HEK293 (cell line): ENCODE results near the gene MGAT4B.

ENCODE experiments used
- CTCF ChIA-PET: fragments of 350-600 bp; formaldehyde crosslinking; extraction: SDS; loops from one replicate; lab custom pipeline; 2021; ENCODE audit warnings: antibody characterized with exemption; lab: Yijun Ruan, JAX
- POLR2A ChIA-PET: fragments of 300-600 bp; formaldehyde crosslinking; extraction: SDS; loops from one replicate; lab custom pipeline; 2020; ENCODE audit warnings: antibody characterized with exemption, inconsistent platforms; lab: Yijun Ruan, JAX
- H3K27ac ChIP-seq: fragments of 200-500 bp; sonication (Bioruptor generic); 2 replicates; pipeline ENCODE4 v1.5.1; 2014; ENCODE audit warnings: low read depth, low read length, control low read depth, inconsistent platforms; ENCODE audit errors: extremely low read depth
- H3K36me3 ChIP-seq, 2 experiments: fragments of 200-500 bp in 1 of 2; sonication (Bioruptor generic) in 1 of 2; 1 replicate in 1 of 2; 2 replicates in 1 of 2; pipeline ENCODE4 v1.5.1; 2014 to 2017; ENCODE audit warnings: inconsistent platforms in 2 of 2, low read length in 2 of 2; ENCODE audit not compliant: control insufficient read depth in 2 of 2, insufficient read depth in 1 of 2
- H3K4me1 ChIP-seq: fragments of 200-500 bp; sonication (Bioruptor generic); 2 replicates; pipeline ENCODE4 v1.5.1; 2014; ENCODE audit warnings: mild to moderate bottlenecking, low read length, inconsistent platforms; ENCODE audit not compliant: control insufficient read depth, insufficient read depth
- H3K4me3 ChIP-seq: 2 replicates; pipeline ENCODE4 v1.5.1; 2011; ENCODE audit warnings: low read depth, mild to moderate bottlenecking, control low read depth, low read length, moderate library complexity
- H3K9me3 ChIP-seq: fragments of 200-500 bp; sonication (Bioruptor generic); 2 replicates; pipeline ENCODE4 v1.5.1; 2014; ENCODE audit warnings: low read depth, low read length, inconsistent platforms; ENCODE audit not compliant: control insufficient read depth, insufficient read depth
- GLIS1 ChIP-seq: fragments of 450-650 bp; formaldehyde crosslinking; IDR thresholded peaks from 2 replicates; pipeline ENCODE4 v1.5.1; 2016; ENCODE audit warnings: missing biosample characterization, missing genetic modification characterization
- INSM2 ChIP-seq: fragments of 450-650 bp; formaldehyde crosslinking; IDR thresholded peaks from 2 replicates; pipeline ENCODE4 v1.5.1; 2016; ENCODE audit warnings: missing biosample characterization, missing genetic modification characterization
- KLF9 ChIP-seq: fragments of 450-650 bp; formaldehyde crosslinking; IDR thresholded peaks from 2 replicates; pipeline ENCODE4 v1.5.1; 2016; ENCODE audit warnings: missing biosample characterization, missing genetic modification characterization, low read depth
- MZF1 ChIP-seq: fragments of 450-650 bp; formaldehyde crosslinking; IDR thresholded peaks from 2 replicates; pipeline ENCODE4 v1.5.1; 2017; ENCODE audit warnings: missing biosample characterization, missing genetic modification characterization, borderline replicate concordance
- OSR2 ChIP-seq: fragments of 450-650 bp; formaldehyde crosslinking; IDR thresholded peaks from 2 replicates; pipeline ENCODE4 v1.5.1; 2016; ENCODE audit warnings: missing biosample characterization, missing genetic modification characterization
- PRDM1 ChIP-seq: fragments of 450-650 bp; formaldehyde crosslinking; IDR thresholded peaks from 2 replicates; pipeline ENCODE4; 2016; ENCODE audit warnings: missing biosample characterization, missing genetic modification characterization
- PRDM10 ChIP-seq: fragments of 450-650 bp; formaldehyde crosslinking; IDR thresholded peaks from 2 replicates; pipeline ENCODE4 v1.5.1; 2016; ENCODE audit warnings: missing biosample characterization, missing genetic modification characterization
- TRIM28 ChIP-seq: IDR thresholded peaks from 2 replicates; pipeline ENCODE4 v1.6.1; 2011; ENCODE audit warnings: low read length, control low read depth, borderline replicate concordance
- YY1 ChIP-seq: fragments of 450-650 bp; formaldehyde crosslinking; IDR thresholded peaks from 2 replicates; pipeline ENCODE4 v1.5.1; 2018; ENCODE audit warnings: missing biosample characterization, missing genetic modification characterization
- ZBTB26 ChIP-seq: fragments of 450-650 bp; formaldehyde crosslinking; optimal IDR thresholded peaks from 2 replicates; pipeline ENCODE3; 2016; ENCODE audit warnings: missing biosample characterization, mild to moderate bottlenecking, missing genetic modification characterization
- ZBTB48 ChIP-seq: fragments of 450-650 bp; formaldehyde crosslinking; IDR thresholded peaks from 2 replicates; pipeline ENCODE4 v1.5.1; 2016; ENCODE audit warnings: missing biosample characterization, missing genetic modification characterization
- ZIC2 ChIP-seq: fragments of 450-650 bp; formaldehyde crosslinking; IDR thresholded peaks from 2 replicates; pipeline ENCODE4 v1.5.1; 2016; ENCODE audit warnings: missing biosample characterization, missing genetic modification characterization
- ZNF341 ChIP-seq: fragments of 450-650 bp; formaldehyde crosslinking; IDR thresholded peaks from 2 replicates; pipeline ENCODE4; 2016; ENCODE audit warnings: low read depth, missing biosample characterization, missing genetic modification characterization
- ZNF701 ChIP-seq: fragments of 450-650 bp; formaldehyde crosslinking; IDR thresholded peaks from 2 replicates; pipeline ENCODE4 v1.5.1; 2016; ENCODE audit warnings: missing biosample characterization, missing genetic modification characterization

MGAT4B gene

GRCh38 chr5:179802950-179803562, 3.6 kb downstream of the MGAT4B start (continued):
- peak; percentile 88 for TF ChIP-seq PRDM10 (tag by site-specific recombination)
- TF ChIP-seq ZBTB26 (tag by site-specific recombination) = no peak
- TF ChIP-seq OSR2 (tag by site-specific recombination) = no peak
- no peak for TF ChIP-seq MZF1
- TF ChIP-seq KLF9 (tag by site-specific recombination) = no peak
- no peak for TF ChIP-seq GLIS1 (tag by site-specific recombination)
- TF ChIP-seq PRDM1 = no peak
- TF ChIP-seq ZNF701 = no peak
- TF ChIP-seq ZBTB48 (tag by site-specific recombination) = peak; percentile 70
- no peak for TF ChIP-seq YY1

- no peak overlapping the region for H3K4me3 ChIP-seq
- peaks cover 0 to 56% of the 10 kb centered on the region in 2 experiments; a peak in 1 of 3 replicates for H3K36me3 ChIP-seq
- H3K27ac ChIP-seq = peak overlapping the region; percentile 5; the same call in 1 of the 2 replicates
- ChIA-PET POLR2A (interaction anchor here (1.2 kb wide), 1 partner anchor 9 kb away, joined by 3 read pairs; no protein-coding TSS in a partner anchor), CTCF (interaction anchor here (0.6 kb wide), 1 partner anchor 106 kb away, joined by 3 read pairs; no protein-coding TSS in a partner anchor)
- TF ChIP-seq ZIC2 (0 out of 2 replicates have a peak, but pooled peaks have one; percentile 22), INSM2 (tag by site-specific recombination) (no peak), TRIM28 (no peak), ZNF341 (tag by site-specific recombination) (peak; percentile 35; the same call in 1 of the 2 replicates)
- H3K4me1 ChIP-seq = peaks cover 22% of the 10 kb centered on the region
- H3K9me3 ChIP-seq = no peaks in the 10 kb centered on the region
Measured at GRCh38 chr5:179802207-179802883, 4.3 kb downstream of the MGAT4B start.
